Stimulated activated CD4-positive, alpha-beta T cell treated with anti-CD3 and anti-CD28 coated beads, Interleukin-12 subunit alpha, Interleukin-12 subunit beta, amount 100 ng/mL, for 24 hours (primary cell): ENCODE data around the gene BTN3A1.
"Not testable (repeated sequence)": the region's sequence is repeated elsewhere in the genome, so short reads cannot be mapped to it uniquely, and the experiment has no call there.

Source experiments
- DNase-seq, 2 experiments: peaks; one replicate each; pipeline ENCODE4 v3.0.0-alpha.2; 2020; ENCODE audit warnings: low read depth in 2 of 2

Gene BTN3A1

GRCh38 chr6:26441977-26442376 is 39.9 kb downstream of the BTN3A1 start:
- DNase-seq: no peak

GRCh38 chr6:26445934-26446667 is 44.0 kb downstream of the BTN3A1 start:
- peak in 1 of 2 experiments; percentile 28 for DNase-seq

GRCh38 chr6:26447257-26447656 is 45.2 kb downstream of the BTN3A1 start:
- no peak for DNase-seq

GRCh38 chr6:26450240-26450639 is 48.2 kb downstream of the BTN3A1 start:
- DNase-seq: no peak

GRCh38 chr6:26452631-26453235 is 50.7 kb downstream of the BTN3A1 start:
- DNase-seq: no peak

- DNase-seq: no peak
Measured at GRCh38 chr6:26454631-26455030, 52.6 kb downstream of the BTN3A1 start.

- no peak for DNase-seq
Measured at GRCh38 chr6:26455357-26455970, 53.4 kb downstream of the BTN3A1 start.

GRCh38 chr6:26457264-26457805 is 55.3 kb downstream of the BTN3A1 start:
- DNase-seq: no peak

GRCh38 chr6:26457806-26458688 is 56.0 kb downstream of the BTN3A1 start, which contains the start of gene BTN2A1:
Gene BTN2A1 (plus strand): TSS chr6:26457955. CDS start chr6:26458637, 682 bp downstream.
- peak; percentile 50 for DNase-seq

GRCh38 chr6:26459023-26459810 is 57.1 kb downstream of the BTN3A1 start:
- no peak for DNase-seq

- DNase-seq: not testable (repeated sequence)
Measured at GRCh38 chr6:26461353-26461752, 59.3 kb downstream of the BTN3A1 start.

GRCh38 chr6:26464014-26464413 is 61.9 kb downstream of the BTN3A1 start:
- no peak for DNase-seq

- DNase-seq: no peak
Measured at GRCh38 chr6:26464416-26465131, 62.5 kb downstream of the BTN3A1 start.
